SK-N-SH (cell line): ENCODE data around the gene OCA2.

Experiments
- CTCF ChIP-seq: fragments of 200-600 bp; sonication (generic); IDR thresholded peaks from 2 replicates; pipeline ENCODE4 v1.6.1; 2017; ENCODE audit warnings: antibody characterized with exemption, mild to moderate bottlenecking, moderate library complexity
- EP300 ChIP-seq, 2 experiments: IDR thresholded peaks; 2 replicates each; pipeline versions ENCODE4 v1.4.0 to v1.6.1; 2012; ENCODE audit warnings: borderline replicate concordance in 1 of 2, low read depth in 1 of 2, low read length in 1 of 2
- EZH2phosphoT487 ChIP-seq: fragments of 200-600 bp; sonication (generic); IDR thresholded peaks from 2 replicates; pipeline ENCODE4 v1.6.1; 2017; ENCODE audit warnings: low read depth, mixed run types, mild to moderate bottlenecking, antibody characterized with exemption, moderate library complexity, borderline replicate concordance
- USF2 ChIP-seq: fragments of 150-350 bp; IDR thresholded peaks from 2 replicates; pipeline ENCODE4 v1.6.1; 2017; ENCODE audit warnings: antibody characterized with exemption, low read length, low read depth, borderline replicate concordance

- TF ChIP-seq EZH2phosphoT487 (no peak), CTCF (no peak), EP300 (IDR thresholded peaks at IDR 0.05; ENCODE audit: borderline replicate concordance in 1 of 2, low read depth in 1 of 2, low read length in 1 of 2) (no peak), USF2 (no peak)
Observed at GRCh38 chr15:28113394-28114113, 14.4 kb upstream of the OCA2 start.
